Breast epithelium (tissue), 4 donors: ENCODE measurements around the gene ARF1. TPM values are rescaled to one million over a fixed set of nuclear protein-coding genes. Genes with fewer than 3 reads are reported as not detected.

Experiments
- DNase-seq, 2 donors: peaks; one replicate each; pipeline ENCODE4 v3.0.0-alpha.2; 2019; ENCODE audit warnings: low spot score in 2 of 2
- H3K27ac ChIP-seq, 2 donors: fragments of 200-600 bp; sonication (generic) in 1 of 2; one replicate each; pipeline ENCODE4 v1.5.1; 2016 to 2019; ENCODE audit warnings: mild to moderate bottlenecking in 1 of 2
- H3K27me3 ChIP-seq, 2 donors: fragments of 200-600 bp; sonication (generic) in 1 of 2; one replicate each; pipeline versions ENCODE4 v1.5.1 to v1.6.0; 2017 to 2019; ENCODE audit warnings: control low read depth in 1 of 2, mild to moderate bottlenecking in 1 of 2
- H3K36me3 ChIP-seq: fragments of 200-600 bp; one replicate; pipeline ENCODE4 v1.5.1; 2019
- H3K4me1 ChIP-seq, 2 donors: fragments of 200-600 bp; sonication (generic); one replicate each; pipeline ENCODE4 v1.5.1; 2016 to 2019; ENCODE audit warnings: control low read depth in 1 of 2
- H3K4me3 ChIP-seq, 3 donors: fragments of 200-600 bp; sonication (generic); 1 replicate in 2 of 3; 2 replicates in 1 of 3; pipeline ENCODE4 v1.5.1; 2016 to 2019; ENCODE audit warnings: mild to moderate bottlenecking in 3 of 3, moderate library complexity in 2 of 3
- H3K9me3 ChIP-seq, 2 donors: fragments of 200-600 bp; sonication (generic) in 1 of 2; one replicate each; pipeline ENCODE4 v1.5.1; 2016 to 2019; ENCODE audit warnings: control low read depth in 1 of 2
- POLR2A ChIP-seq: fragments of 450-650 bp; IDR thresholded peaks from one replicate; pipeline ENCODE4 v1.6.1; 2016; ENCODE audit warnings: antibody characterized with exemption, mild to moderate bottlenecking, moderate library complexity
- POLR2AphosphoS5 ChIP-seq, 3 donors: sonication (generic); formaldehyde crosslinking; IDR thresholded peaks; one replicate each; pipeline ENCODE4 v1.6.1; 2017; ENCODE audit warnings: antibody characterized with exemption in 3 of 3
- intact Hi-C: fragments of 100-400 bp; cut with DNase I; formaldehyde crosslinking; loops from one replicate; pipeline ENCODE4 v1.15.1; 2023; ENCODE audit warnings: low total_unique reads
- total RNA-seq, 3 donors: library from RNA; depleted of rRNA; stranded (reverse); fragments of >200 nt; gene quantifications; one replicate each; pipeline ENCODE4 v1.1.0, GENCODE V29; 2016
- TF ChIP-seq, protein P1 (sequence below), 3 donors: fragments of 450-650 bp; IDR thresholded peaks; one replicate each; pipeline ENCODE4 v1.5.1; 2016 to 2017; ENCODE audit warnings: antibody characterized with exemption in 3 of 3, mild to moderate bottlenecking in 3 of 3, moderate library complexity in 3 of 3

ARF1 gene
- total RNA-seq, 3 donors from 2014 or later: 263 to 295 (median 292) TPM

DNA sequence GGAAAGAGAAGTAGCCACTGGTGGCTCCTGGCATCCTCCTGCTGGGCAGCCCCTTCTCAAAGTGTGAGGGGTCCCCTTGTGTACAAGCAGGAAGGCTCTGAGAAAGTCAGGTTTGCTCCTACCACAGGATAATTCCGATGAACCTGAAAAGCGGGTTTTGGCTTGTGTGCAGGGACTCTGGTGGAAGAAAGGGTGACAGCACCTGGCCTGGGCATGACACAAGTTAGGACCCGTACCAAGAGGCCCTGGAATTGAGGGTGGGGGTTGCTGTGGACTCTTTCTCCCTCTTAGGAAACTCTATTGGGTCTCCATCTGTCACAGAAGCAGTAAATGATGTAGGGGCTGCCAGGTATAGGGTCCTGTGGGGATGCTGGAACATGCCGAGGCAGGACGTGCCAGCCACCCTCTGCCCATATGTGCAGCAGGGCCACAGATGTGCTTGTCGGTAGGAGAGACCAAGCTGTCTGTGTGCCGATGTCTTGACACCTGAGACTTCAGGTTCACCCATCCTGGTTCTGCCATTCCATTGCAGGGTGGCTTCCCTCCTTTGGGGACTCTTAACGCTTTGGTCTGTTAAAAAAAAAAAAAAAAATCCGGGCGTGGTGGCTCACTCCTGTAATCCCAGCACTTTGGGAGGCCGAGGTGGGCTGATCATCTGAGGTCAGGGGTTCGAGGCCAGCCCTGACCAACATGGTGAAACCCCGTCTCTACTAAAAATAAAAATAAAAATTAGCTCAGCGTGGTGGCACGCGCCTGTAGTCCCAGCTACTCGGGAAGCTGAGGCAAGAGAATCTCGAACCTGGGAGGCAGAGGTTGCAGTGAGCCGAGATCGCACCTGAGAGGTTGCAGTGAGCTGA lies 10.8 kb downstream of the ARF1 start:
- TF ChIP-seq, protein P1, sequence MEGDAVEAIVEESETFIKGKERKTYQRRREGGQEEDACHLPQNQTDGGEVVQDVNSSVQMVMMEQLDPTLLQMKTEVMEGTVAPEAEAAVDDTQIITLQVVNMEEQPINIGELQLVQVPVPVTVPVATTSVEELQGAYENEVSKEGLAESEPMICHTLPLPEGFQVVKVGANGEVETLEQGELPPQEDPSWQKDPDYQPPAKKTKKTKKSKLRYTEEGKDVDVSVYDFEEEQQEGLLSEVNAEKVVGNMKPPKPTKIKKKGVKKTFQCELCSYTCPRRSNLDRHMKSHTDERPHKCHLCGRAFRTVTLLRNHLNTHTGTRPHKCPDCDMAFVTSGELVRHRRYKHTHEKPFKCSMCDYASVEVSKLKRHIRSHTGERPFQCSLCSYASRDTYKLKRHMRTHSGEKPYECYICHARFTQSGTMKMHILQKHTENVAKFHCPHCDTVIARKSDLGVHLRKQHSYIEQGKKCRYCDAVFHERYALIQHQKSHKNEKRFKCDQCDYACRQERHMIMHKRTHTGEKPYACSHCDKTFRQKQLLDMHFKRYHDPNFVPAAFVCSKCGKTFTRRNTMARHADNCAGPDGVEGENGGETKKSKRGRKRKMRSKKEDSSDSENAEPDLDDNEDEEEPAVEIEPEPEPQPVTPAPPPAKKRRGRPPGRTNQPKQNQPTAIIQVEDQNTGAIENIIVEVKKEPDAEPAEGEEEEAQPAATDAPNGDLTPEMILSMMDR (IDR thresholded peaks at IDR 0.05): no peak
- no peak for TF ChIP-seq POLR2A
- intact Hi-C loops: no loop called here
- Histone ChIP-seq H3K9me3 (peaks cover 5 to 9% of the 10 kb centered on the region in 2 donors), H3K27me3 (no peaks in the 10 kb centered on the region), H3K36me3 (peaks cover 4% of the 10 kb centered on the region), H3K27ac (no peak overlapping the region), H3K4me3 (no peak overlapping the region), H3K4me1 (peaks cover 25 to 44% of the 10 kb centered on the region in 2 donors)
- DNase-seq: peak in 1 of 2 donors; percentile 13

DNA sequence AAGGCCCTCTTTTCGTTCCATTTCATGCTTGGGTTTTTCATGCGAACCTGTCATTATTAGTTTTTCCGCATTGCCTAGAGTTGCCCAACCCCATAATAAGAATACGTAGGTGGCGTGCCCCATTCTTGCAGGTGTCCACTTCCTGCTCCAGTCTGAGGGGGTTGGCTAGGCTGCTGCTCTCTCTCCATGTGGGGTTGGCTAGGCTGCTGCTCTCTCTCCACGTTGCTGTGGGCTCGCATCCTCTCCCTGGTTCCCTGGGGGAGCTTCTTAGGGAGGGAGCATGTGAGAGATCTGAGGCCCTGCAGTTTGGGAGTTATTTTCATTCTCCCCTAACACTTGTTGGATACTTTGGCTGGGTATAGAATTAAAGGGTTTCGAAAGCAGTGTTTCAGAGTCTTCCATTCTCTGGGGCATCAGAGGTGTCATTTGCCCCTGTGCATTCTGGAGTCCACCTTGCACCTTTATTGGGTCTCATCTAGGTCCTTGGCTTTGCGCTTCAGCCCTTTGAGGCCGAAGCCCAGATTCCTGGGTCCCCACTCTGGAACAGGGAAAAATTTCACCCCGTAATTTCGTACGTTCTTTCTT lies 12.0 kb downstream of the ARF1 start:
- TF ChIP-seq, protein P1 (IDR thresholded peaks at IDR 0.05): no peak
- TF ChIP-seq POLR2AphosphoS5 (IDR thresholded peaks at IDR 0.05) (no peak), POLR2A (no peak)
- H3K36me3 ChIP-seq: peaks cover 4% of the 10 kb centered on the region
- intact Hi-C loops: no loop called here
- no peaks in the 10 kb centered on the region for H3K27me3 ChIP-seq
- no peak for DNase-seq
- H3K4me1 ChIP-seq: peaks cover 16 to 33% of the 10 kb centered on the region in 2 donors
- no peak overlapping the region for H3K27ac ChIP-seq
- H3K9me3 ChIP-seq: peaks cover 5 to 9% of the 10 kb centered on the region in 2 donors
- H3K4me3 ChIP-seq: no peak overlapping the region

DNA sequence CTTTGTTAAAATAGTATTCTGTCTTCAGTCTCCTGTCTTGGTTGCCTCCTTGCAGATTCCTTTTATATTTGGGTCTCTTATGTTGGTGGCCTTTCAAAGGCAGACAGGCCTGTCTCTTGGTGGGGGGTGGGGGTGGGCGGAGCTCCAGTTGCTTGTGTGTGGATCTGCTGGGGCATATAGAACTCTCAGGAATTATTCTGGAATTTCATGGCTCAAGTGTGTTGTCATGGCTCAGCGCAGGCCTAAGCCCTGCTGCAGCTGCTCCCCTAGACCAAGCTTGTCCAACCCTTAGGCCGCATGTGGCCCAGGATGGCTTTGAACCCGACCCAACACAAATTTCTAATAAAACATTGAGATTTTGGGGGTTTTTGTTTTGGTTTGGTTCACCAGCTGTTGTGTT lies 12.7 kb downstream of the ARF1 start:
- Histone ChIP-seq H3K4me3 (no peak overlapping the region), H3K27me3 (no peaks in the 10 kb centered on the region), H3K4me1 (peaks cover 10 to 26% of the 10 kb centered on the region in 2 donors), H3K27ac (no peak overlapping the region), H3K9me3 (peaks cover 5 to 9% of the 10 kb centered on the region in 2 donors), H3K36me3 (peaks cover 4% of the 10 kb centered on the region)
- intact Hi-C loops: no loop called here
- TF ChIP-seq POLR2AphosphoS5 (IDR thresholded peaks at IDR 0.05): no peak
- TF ChIP-seq, protein P1 (IDR thresholded peaks at IDR 0.05): no peak
- no peak for TF ChIP-seq POLR2A
- DNase-seq: no peak

DNA sequence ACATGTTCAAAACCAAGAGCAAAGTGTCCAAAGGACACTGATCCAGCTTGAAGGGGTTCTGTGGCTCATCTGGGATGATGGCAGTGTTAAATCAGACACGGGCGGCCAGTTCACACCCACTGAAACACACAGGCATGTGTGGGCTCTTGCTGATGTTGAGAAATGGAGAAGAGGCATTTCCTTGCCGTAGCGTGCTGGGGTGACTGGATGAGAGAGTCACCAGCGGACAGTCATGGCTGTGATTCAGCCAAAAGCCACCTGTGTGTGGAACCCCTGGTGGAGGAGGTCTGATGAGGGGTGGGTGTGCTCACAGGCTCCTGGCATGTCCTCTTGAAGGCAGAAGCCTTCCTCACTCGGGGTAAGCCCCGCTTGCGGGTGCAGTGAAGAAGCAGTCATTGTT lies 13.4 kb downstream of the ARF1 start:
- Histone ChIP-seq H3K27me3 (no peaks in the 10 kb centered on the region), H3K9me3 (peaks cover 5 to 9% of the 10 kb centered on the region in 2 donors), H3K4me3 (no peak overlapping the region), H3K36me3 (peaks cover 4% of the 10 kb centered on the region), H3K27ac (no peak overlapping the region), H3K4me1 (peaks cover 4 to 19% of the 10 kb centered on the region in 2 donors)
- DNase-seq: no peak
- intact Hi-C loops: no loop called here
- TF ChIP-seq, protein P1 (IDR thresholded peaks at IDR 0.05): no peak
- TF ChIP-seq POLR2AphosphoS5 (IDR thresholded peaks at IDR 0.05) (no peak), POLR2A (no peak)
